HepG2 (cell line): ENCODE results near the gene YBX2. TPM values are rescaled to one million over a fixed set of nuclear protein-coding genes. Genes with fewer than 3 reads are reported as not detected.

Experiments used
- ARHGAP35 ChIP-seq: sonication (generic); formaldehyde crosslinking; IDR thresholded peaks from 2 replicates; pipeline ENCODE4 v1.9.0; 2022; ENCODE audit warnings: mild to moderate bottlenecking, inconsistent platforms, moderate library complexity, missing genetic modification reagents, borderline replicate concordance
- ATF1 ChIP-seq: IDR thresholded peaks from 2 replicates; pipeline ENCODE4 v1.6.1; 2016; ENCODE audit warnings: mild to moderate bottlenecking, control low read depth
- BCL6 ChIP-seq: IDR thresholded peaks from 2 replicates; pipeline ENCODE4 v1.6.1; 2016; ENCODE audit warnings: missing genetic modification reagents, missing compliant biosample characterization
- CEBPZ ChIP-seq: IDR thresholded peaks from 2 replicates; pipeline ENCODE4 v1.6.1; 2012; ENCODE audit warnings: low read length, improper control_type of control experiment
- FOSL2 ChIP-seq: sonication (generic); formaldehyde crosslinking; IDR thresholded peaks from 2 replicates; pipeline ENCODE4 v1.4.0; 2020; ENCODE audit warnings: missing genetic modification reagents
- GATAD1 ChIP-seq: IDR thresholded peaks from 2 replicates; pipeline ENCODE4 v1.6.1; 2016; ENCODE audit warnings: missing genetic modification reagents, missing compliant biosample characterization
- GATAD2A ChIP-seq: IDR thresholded peaks from 2 replicates; pipeline ENCODE4 v1.6.1; 2016
- HIVEP1 ChIP-seq: sonication (generic); formaldehyde crosslinking; IDR thresholded peaks from 2 replicates; pipeline ENCODE4 v1.4.0; 2020; ENCODE audit warnings: mild to moderate bottlenecking, missing genetic modification reagents
- NCOA2 ChIP-seq: sonication (generic); formaldehyde crosslinking; IDR thresholded peaks from 2 replicates; pipeline ENCODE4 v1.8.0; 2022; ENCODE audit warnings: inconsistent platforms
- NFYC ChIP-seq: IDR thresholded peaks from 2 replicates; pipeline ENCODE4 v1.6.1; 2016; ENCODE audit warnings: missing genetic modification reagents, missing compliant biosample characterization
- PTBP1 ChIP-seq: fragments of 200-400 bp; formaldehyde crosslinking; IDR thresholded peaks from 2 replicates; pipeline ENCODE4 v1.6.1; 2018; ENCODE audit warnings: low read length, low read depth; ENCODE audit not compliant: poor library complexity, severe bottlenecking
- SRY ChIP-seq: sonication (generic); formaldehyde crosslinking; IDR thresholded peaks from 2 replicates; pipeline ENCODE4 v1.8.0; 2022; ENCODE audit warnings: mild to moderate bottlenecking, missing genetic modification reagents
- YY1 ChIP-seq: IDR thresholded peaks from 2 replicates; pipeline ENCODE4 v1.6.1; 2011; ENCODE audit warnings: low read length, low read depth, moderate library complexity, mild to moderate bottlenecking; ENCODE audit not compliant: insufficient read depth, insufficient replicate concordance
- ZBTB7B ChIP-seq: sonication (generic); formaldehyde crosslinking; IDR thresholded peaks from 2 replicates; pipeline ENCODE4 v1.4.0; 2020; ENCODE audit warnings: missing genetic modification reagents
- ZFP41 ChIP-seq: sonication (generic); formaldehyde crosslinking; IDR thresholded peaks from 2 replicates; pipeline ENCODE4 v1.4.0; 2020; ENCODE audit warnings: mild to moderate bottlenecking, missing genetic modification reagents, borderline replicate concordance
- ZNF20 ChIP-seq: sonication (generic); formaldehyde crosslinking; IDR thresholded peaks from 2 replicates; pipeline ENCODE4 v1.4.0; 2020; ENCODE audit warnings: mild to moderate bottlenecking, moderate library complexity, missing genetic modification reagents
- ZNF547 ChIP-seq: sonication (generic); formaldehyde crosslinking; IDR thresholded peaks from 2 replicates; pipeline ENCODE4 v1.5.1; 2020; ENCODE audit warnings: mild to moderate bottlenecking, missing genetic modification reagents
- ZNF558 ChIP-seq: sonication (generic); formaldehyde crosslinking; IDR thresholded peaks from 2 replicates; pipeline ENCODE4 v1.9.0; 2022; ENCODE audit warnings: mild to moderate bottlenecking, missing genetic modification reagents, borderline replicate concordance
- ZNF83 ChIP-seq: sonication (generic); formaldehyde crosslinking; IDR thresholded peaks from 2 replicates; pipeline ENCODE4 v1.4.0; 2020; ENCODE audit warnings: missing genetic modification reagents, mild to moderate bottlenecking, borderline replicate concordance
- ZSCAN21 ChIP-seq: sonication (generic); formaldehyde crosslinking; IDR thresholded peaks from 2 replicates; pipeline ENCODE4 v1.8.0; 2022; ENCODE audit warnings: mild to moderate bottlenecking, missing genetic modification reagents, moderate library complexity, borderline replicate concordance
- polyA plus RNA-seq, 8 experiments: library from polyadenylated mRNA; depleted of rRNA in 3 of 8; stranded (reverse) in 7 of 8; unstranded in 1 of 8; fragments of >200 nt; fragmentation: Illumina TruSeq in 4 of 8; extraction: Trizol in 4 of 8; gene quantifications; 2 replicates each; pipeline versions ENCODE4 v1.2.1 to v1.2.3, GENCODE V29; 2011 to 2016; ENCODE audit warnings: low read depth in 4 of 8, missing spikeins in 1 of 8, mixed read lengths in 1 of 8; ENCODE audit not compliant: insufficient read depth in 1 of 8
- total RNA-seq, 5 experiments: library from RNA; depleted of rRNA; stranded (reverse); fragments of >200 nt; fragmentation: Illumina TruSeq; extraction: Trizol; gene quantifications; 2 replicates each; pipeline ENCODE4 v1.2.3, GENCODE V29; 2016; ENCODE audit warnings: low read depth in 1 of 5
- TF ChIP-seq, protein P1 (sequence below): IDR thresholded peaks from 2 replicates; pipeline ENCODE4 v1.6.1; 2012; ENCODE audit warnings: inconsistent platforms
- TF ChIP-seq, protein P2 (sequence below): sonication (generic); formaldehyde crosslinking; IDR thresholded peaks from 2 replicates; pipeline ENCODE4 v1.8.1; 2022; ENCODE audit warnings: low read depth, mild to moderate bottlenecking, missing genetic modification reagents
- TF ChIP-seq, protein P3 (sequence below): sonication (generic); formaldehyde crosslinking; IDR thresholded peaks from 2 replicates; pipeline ENCODE4 v1.4.0; 2020; ENCODE audit warnings: missing genetic modification reagents

Gene YBX2
- total and polyA plus RNA-seq, 2 of the 13 experiments (the other 11 are each of a cell fraction or from before 2014, with no cell fraction given), result 0.12 to 0.22 TPM

DNA sequence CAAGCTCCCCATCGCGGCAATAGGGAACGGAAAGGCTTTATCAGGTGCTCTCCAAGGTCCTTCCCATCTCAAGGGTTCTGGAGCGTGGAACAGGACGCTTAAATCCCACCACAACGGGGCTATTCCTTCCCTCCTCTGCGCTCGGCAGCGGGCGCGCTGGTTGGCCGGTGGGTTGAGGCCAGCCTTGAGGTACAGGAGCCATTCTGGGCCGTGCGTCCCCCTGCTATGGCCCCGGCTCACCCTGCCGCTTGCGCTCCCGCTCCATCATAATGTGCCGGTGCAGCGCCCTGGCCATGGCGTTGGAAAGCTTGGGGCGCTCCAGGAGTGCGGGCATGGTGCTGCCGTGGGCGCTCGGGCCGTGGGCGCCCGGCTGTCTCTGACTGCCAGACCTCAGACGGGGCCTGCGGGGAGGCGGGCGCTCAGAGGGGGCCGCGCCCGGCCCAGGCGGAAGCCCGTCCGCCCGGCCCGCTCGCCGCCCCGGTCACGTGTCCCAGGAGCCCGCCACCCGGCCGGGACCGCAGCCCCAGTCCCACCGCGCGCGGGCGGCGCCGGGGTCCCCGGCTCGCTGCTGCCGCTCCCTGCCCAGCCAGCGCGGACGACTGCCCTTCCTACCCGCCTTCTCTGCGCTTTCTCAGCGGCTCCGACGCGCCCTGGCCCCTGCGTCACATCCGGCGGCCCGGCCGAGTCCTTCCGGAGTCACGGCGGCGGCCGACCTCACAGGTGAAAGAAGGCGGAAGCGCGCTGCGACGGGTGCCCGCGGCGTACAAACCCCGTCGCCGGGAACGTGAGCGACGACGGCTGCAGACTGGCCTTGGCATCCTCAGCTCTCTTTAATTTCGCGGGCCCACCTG is 20.5 kb upstream of the YBX2 start, which contains the start of gene GPS2 (continued):
- TF ChIP-seq PTBP1 (no peak), YY1 (peak; percentile 82), GATAD1 (CRISPR knock-in tag) (peak; percentile 96), ZNF20 (CRISPR knock-in tag) (no peak), CEBPZ (no peak), ZSCAN21 (CRISPR knock-in tag) (peak; percentile 82; the same call in 1 of the 2 replicates), ATF1 (CRISPR knock-in tag) (peak; percentile 89), HIVEP1 (peak; percentile 35; the same call in 1 of the 2 replicates), ZBTB7B (0 out of 2 replicates have a peak, but pooled peaks have one; percentile 26), ARHGAP35 (no peak), ZNF83 (CRISPR knock-in tag) (no peak), NCOA2 (CRISPR knock-in tag) (peak; percentile 53; the same call in 1 of the 2 replicates), ZNF558 (CRISPR knock-in tag) (peak; percentile 40), FOSL2 (peak; percentile 49), GATAD2A (CRISPR knock-in tag) (peak; percentile 36; the same call in 1 of the 2 replicates), SRY (peak; percentile 1; the same call in 1 of the 2 replicates), ZNF547 (CRISPR knock-in tag) (peak; percentile 70; the same call in 1 of the 2 replicates), NFYC (CRISPR knock-in tag) (peak; percentile 57; the same call in 1 of the 2 replicates), BCL6 (CRISPR knock-in tag) (peak; percentile 34; the same call in 1 of the 2 replicates), ZFP41 (0 out of 2 replicates have a peak, but pooled peaks have one; percentile 36)
- TF ChIP-seq, protein P1, sequence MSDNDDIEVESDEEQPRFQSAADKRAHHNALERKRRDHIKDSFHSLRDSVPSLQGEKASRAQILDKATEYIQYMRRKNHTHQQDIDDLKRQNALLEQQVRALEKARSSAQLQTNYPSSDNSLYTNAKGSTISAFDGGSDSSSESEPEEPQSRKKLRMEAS, result peak; percentile 88
- TF ChIP-seq, protein P2, sequence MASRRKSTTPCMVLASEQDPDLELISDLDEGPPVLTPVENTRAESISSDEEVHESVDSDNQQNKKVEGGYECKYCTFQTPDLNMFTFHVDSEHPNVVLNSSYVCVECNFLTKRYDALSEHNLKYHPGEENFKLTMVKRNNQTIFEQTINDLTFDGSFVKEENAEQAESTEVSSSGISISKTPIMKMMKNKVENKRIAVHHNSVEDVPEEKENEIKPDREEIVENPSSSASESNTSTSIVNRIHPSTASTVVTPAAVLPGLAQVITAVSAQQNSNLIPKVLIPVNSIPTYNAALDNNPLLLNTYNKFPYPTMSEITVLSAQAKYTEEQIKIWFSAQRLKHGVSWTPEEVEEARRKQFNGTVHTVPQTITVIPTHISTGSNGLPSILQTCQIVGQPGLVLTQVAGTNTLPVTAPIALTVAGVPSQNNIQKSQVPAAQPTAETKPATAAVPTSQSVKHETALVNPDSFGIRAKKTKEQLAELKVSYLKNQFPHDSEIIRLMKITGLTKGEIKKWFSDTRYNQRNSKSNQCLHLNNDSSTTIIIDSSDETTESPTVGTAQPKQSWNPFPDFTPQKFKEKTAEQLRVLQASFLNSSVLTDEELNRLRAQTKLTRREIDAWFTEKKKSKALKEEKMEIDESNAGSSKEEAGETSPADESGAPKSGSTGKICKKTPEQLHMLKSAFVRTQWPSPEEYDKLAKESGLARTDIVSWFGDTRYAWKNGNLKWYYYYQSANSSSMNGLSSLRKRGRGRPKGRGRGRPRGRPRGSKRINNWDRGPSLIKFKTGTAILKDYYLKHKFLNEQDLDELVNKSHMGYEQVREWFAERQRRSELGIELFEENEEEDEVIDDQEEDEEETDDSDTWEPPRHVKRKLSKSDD (CRISPR knock-in tag), result no peak
- TF ChIP-seq, protein P3, sequence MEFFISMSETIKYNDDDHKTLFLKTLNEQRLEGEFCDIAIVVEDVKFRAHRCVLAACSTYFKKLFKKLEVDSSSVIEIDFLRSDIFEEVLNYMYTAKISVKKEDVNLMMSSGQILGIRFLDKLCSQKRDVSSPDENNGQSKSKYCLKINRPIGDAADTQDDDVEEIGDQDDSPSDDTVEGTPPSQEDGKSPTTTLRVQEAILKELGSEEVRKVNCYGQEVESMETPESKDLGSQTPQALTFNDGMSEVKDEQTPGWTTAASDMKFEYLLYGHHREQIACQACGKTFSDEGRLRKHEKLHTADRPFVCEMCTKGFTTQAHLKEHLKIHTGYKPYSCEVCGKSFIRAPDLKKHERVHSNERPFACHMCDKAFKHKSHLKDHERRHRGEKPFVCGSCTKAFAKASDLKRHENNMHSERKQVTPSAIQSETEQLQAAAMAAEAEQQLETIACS (CRISPR knock-in tag), result peak; percentile 66
